MM.1S (cell line): ENCODE data around the gene TNFAIP8.
"Not testable (repeated sequence)": the region's sequence is repeated elsewhere in the genome, so short reads cannot be mapped to it uniquely, and the experiment has no call there.

Experiments used
- DNase-seq: peaks from one replicate; pipeline ENCODE4 v3.0.0-alpha.2; 2015
- H2AFZ ChIP-seq: fragments of 300-600 bp; sonication (generic); 2 replicates; pipeline ENCODE4 v1.6.0; 2016; ENCODE audit warnings: antibody characterized with exemption, low read length
- H3F3A ChIP-seq: fragments of 300-600 bp; sonication (generic); 2 replicates; pipeline ENCODE4 v1.6.1; 2016; ENCODE audit warnings: mild to moderate bottlenecking, antibody characterized with exemption, low read length, moderate library complexity, mixed read lengths; ENCODE audit not compliant: insufficient read depth
- H3K27ac ChIP-seq: fragments of 300-600 bp; sonication (generic); 2 replicates; pipeline ENCODE4 v1.5.1; 2016; ENCODE audit warnings: mild to moderate bottlenecking, low read length
- H3K27me3 ChIP-seq: fragments of 300-600 bp; sonication (generic); replicated peaks from 2 replicates; pipeline ENCODE4 v1.6.0; 2016; ENCODE audit warnings: low read length; ENCODE audit not compliant: insufficient read depth
- H3K36me3 ChIP-seq: fragments of 300-600 bp; sonication (generic); replicated peaks from 2 replicates; pipeline ENCODE4 v1.6.1; 2016; ENCODE audit warnings: mild to moderate bottlenecking, low read length, mixed read lengths; ENCODE audit not compliant: insufficient read depth
- H3K4me1 ChIP-seq: fragments of 300-600 bp; sonication (generic); 2 replicates; pipeline ENCODE4 v1.6.1; 2016; ENCODE audit warnings: low read length, mixed read lengths
- H3K4me2 ChIP-seq: fragments of 300-600 bp; sonication (generic); 2 replicates; pipeline ENCODE4 v1.6.0; 2016; ENCODE audit warnings: low read depth, low read length
- H3K4me3 ChIP-seq: fragments of 300-600 bp; sonication (generic); 2 replicates; pipeline ENCODE4 v1.5.1; 2016; ENCODE audit warnings: low read length, mixed read lengths
- H3K79me2 ChIP-seq: fragments of 300-600 bp; sonication (generic); 2 replicates; pipeline ENCODE4 v1.6.1; 2016; ENCODE audit warnings: mixed run types, low read length, mixed read lengths
- H3K9ac ChIP-seq: fragments of 300-600 bp; sonication (generic); 2 replicates; pipeline ENCODE4 v1.6.1; 2016; ENCODE audit warnings: low read length, mixed read lengths
- H3K9me2 ChIP-seq: fragments of 300-600 bp; sonication (generic); replicated peaks from 2 replicates; pipeline ENCODE4 v1.6.1; 2016; ENCODE audit warnings: mild to moderate bottlenecking, low read length, mixed read lengths; ENCODE audit not compliant: insufficient read depth
- H3K9me3 ChIP-seq: fragments of 300-600 bp; sonication (generic); replicated peaks from 2 replicates; pipeline ENCODE4 v1.6.1; 2016; ENCODE audit warnings: mild to moderate bottlenecking, low read length, mixed read lengths; ENCODE audit not compliant: insufficient read depth
- H4K20me1 ChIP-seq: fragments of 300-600 bp; sonication (generic); 2 replicates; pipeline ENCODE4 v1.6.1; 2016; ENCODE audit warnings: mild to moderate bottlenecking, low read length, moderate library complexity, mixed read lengths; ENCODE audit not compliant: insufficient read depth
- CTCF ChIP-seq: fragments of 300-600 bp; sonication (generic); IDR thresholded peaks from 2 replicates; pipeline ENCODE4 v1.5.1; 2016; ENCODE audit warnings: antibody characterized with exemption, low read length, mixed read lengths
- EZH2 ChIP-seq: fragments of 300-600 bp; sonication (generic); optimal IDR thresholded peaks from 2 replicates; pipeline ENCODE3; 2017; ENCODE audit warnings: low read depth, mild to moderate bottlenecking, antibody characterized with exemption, low read length, mixed read lengths
- EZH2phosphoT487 ChIP-seq: fragments of 300-600 bp; sonication (generic); IDR thresholded peaks from 2 replicates; pipeline ENCODE4 v1.6.1; 2018; ENCODE audit warnings: antibody characterized with exemption, low read length

The TNFAIP8 gene

GRCh38 chr5:119435436-119436132, 79.8 kb downstream of the TNFAIP8 start:
- H3K4me2 ChIP-seq: no peak overlapping the region
- H3F3A ChIP-seq: no peaks in the 10 kb centered on the region
- DNase-seq: peak; percentile 47
- H3K27ac ChIP-seq: no peak overlapping the region
- H3K4me3 ChIP-seq: no peak overlapping the region
- no peaks in the 10 kb centered on the region for H3K9me2 ChIP-seq
- H3K9ac ChIP-seq: no peak overlapping the region
- TF ChIP-seq EZH2phosphoT487 (no peak), CTCF (peak; percentile 69)
- H3K4me1 ChIP-seq: no peaks in the 10 kb centered on the region
- H3K36me3 ChIP-seq: no peaks in the 10 kb centered on the region
- H2AFZ ChIP-seq: no peak overlapping the region
- H3K79me2 ChIP-seq: no peaks in the 10 kb centered on the region
- no peaks in the 10 kb centered on the region for H3K9me3 ChIP-seq
- no peaks in the 10 kb centered on the region for H3K27me3 ChIP-seq
- H4K20me1 ChIP-seq: no peaks in the 10 kb centered on the region

GRCh38 chr5:119437785-119438586, 82.2 kb downstream of the TNFAIP8 start:
- DNase-seq, H3K27ac ChIP-seq, H3K4me2 ChIP-seq: not testable (repeated sequence)

GRCh38 chr5:119438587-119438917, 82.7 kb downstream of the TNFAIP8 start:
- H3K4me2 ChIP-seq, H3K9me3 ChIP-seq, H3K36me3 ChIP-seq, DNase-seq, H3K79me2 ChIP-seq, H3K27ac ChIP-seq, H3F3A ChIP-seq, H3K27me3 ChIP-seq, H2AFZ ChIP-seq, H4K20me1 ChIP-seq, H3K9me2 ChIP-seq, H3K9ac ChIP-seq, H3K4me1 ChIP-seq, H3K4me3 ChIP-seq: not testable (repeated sequence)

More at GRCh38 chr5:119437785-119438586, 82.2 kb downstream of the TNFAIP8 start:
- H3K9me2 ChIP-seq, H3K9me3 ChIP-seq, H3K27me3 ChIP-seq, H3F3A ChIP-seq, H3K79me2 ChIP-seq, H3K9ac ChIP-seq, H3K4me3 ChIP-seq, H2AFZ ChIP-seq, H3K4me1 ChIP-seq, H3K36me3 ChIP-seq, H4K20me1 ChIP-seq: not testable (repeated sequence)

GRCh38 chr5:119439140-119439631, 83.4 kb downstream of the TNFAIP8 start:
- Histone ChIP-seq H3K9me3 (no peaks in the 10 kb centered on the region), H3K27ac (no peak overlapping the region), H3K4me3 (no peak overlapping the region), H3K36me3 (no peaks in the 10 kb centered on the region), H3K79me2 (no peaks in the 10 kb centered on the region), H3K9ac (no peak overlapping the region), H4K20me1 (no peaks in the 10 kb centered on the region), H2AFZ (no peak overlapping the region; the same call in 1 of the 2 replicates), H3K27me3 (no peaks in the 10 kb centered on the region), H3K4me1 (no peaks in the 10 kb centered on the region), H3F3A (no peaks in the 10 kb centered on the region), H3K9me2 (no peaks in the 10 kb centered on the region), H3K4me2 (no peak overlapping the region)
- no peak for DNase-seq
- TF ChIP-seq EZH2 (no peak), EZH2phosphoT487 (no peak), CTCF (no peak)

- H3K4me2 ChIP-seq, H3K4me1 ChIP-seq, H4K20me1 ChIP-seq, H3K27ac ChIP-seq, H3K9me3 ChIP-seq, H3K9me2 ChIP-seq, H3F3A ChIP-seq, H3K9ac ChIP-seq, H3K27me3 ChIP-seq, DNase-seq, H2AFZ ChIP-seq, H3K36me3 ChIP-seq, H3K79me2 ChIP-seq, H3K4me3 ChIP-seq: not testable (repeated sequence)
Measured at GRCh38 chr5:119439632-119440031, 83.8 kb downstream of the TNFAIP8 start.

GRCh38 chr5:119444643-119445042, 88.8 kb downstream of the TNFAIP8 start:
- not testable (repeated sequence) for H3K27me3 ChIP-seq, H3K27ac ChIP-seq, H3K4me3 ChIP-seq, H4K20me1 ChIP-seq, H3K36me3 ChIP-seq, H3K9ac ChIP-seq, H3K4me2 ChIP-seq, H3K9me3 ChIP-seq, H2AFZ ChIP-seq, H3K4me1 ChIP-seq, H3K9me2 ChIP-seq, H3K79me2 ChIP-seq, DNase-seq, H3F3A ChIP-seq
